GM23338 (cell line): Measurements from ENCODE around the gene CFL2. TPM values are rescaled to one million over a fixed set of nuclear protein-coding genes. Genes with fewer than 3 reads are reported as not detected.

Experiments
- ATAC-seq: fragments of 200-7000 bp; cut with Tn5 transposase; 3 replicates; pipeline ENCODE4 v1.9.1; 2020
- DNase-seq: peaks from one replicate; pipeline ENCODE4 v3.0.0-alpha.2; 2015; ENCODE audit warnings: low spot score
- H2AFZ ChIP-seq: fragments of 200-600 bp; sonication (generic); 2 replicates; pipeline ENCODE4 v1.8.0; 2016; ENCODE audit warnings: antibody characterized with exemption, mild to moderate bottlenecking, moderate library complexity
- H3F3A ChIP-seq: fragments of 200-600 bp; sonication (generic); replicated peaks from 2 replicates; pipeline ENCODE4 v1.8.0; 2017; ENCODE audit warnings: antibody characterized with exemption, mixed run types, low read depth
- H3K27ac ChIP-seq: fragments of 200-600 bp; sonication (generic); 2 replicates; pipeline ENCODE4 v1.6.1; 2016; ENCODE audit warnings: low read depth
- H3K27me3 ChIP-seq: fragments of 200-600 bp; sonication (generic); 2 replicates; pipeline ENCODE4 v1.8.0; 2016; ENCODE audit warnings: mild to moderate bottlenecking, mixed run types, moderate library complexity; ENCODE audit not compliant: insufficient read depth
- H3K36me3 ChIP-seq: fragments of 200-600 bp; sonication (generic); 2 replicates; pipeline ENCODE4 v1.8.0; 2016; ENCODE audit warnings: mild to moderate bottlenecking; ENCODE audit not compliant: insufficient read depth
- H3K4me1 ChIP-seq: fragments of 200-600 bp; sonication (generic); 2 replicates; pipeline ENCODE4 v1.8.0; 2016; ENCODE audit warnings: mild to moderate bottlenecking, moderate library complexity; ENCODE audit not compliant: insufficient read depth
- H3K4me2 ChIP-seq: fragments of 200-600 bp; sonication (generic); 2 replicates; pipeline ENCODE4 v1.7.1; 2017; ENCODE audit warnings: mixed run types
- H3K4me3 ChIP-seq: fragments of 200-600 bp; sonication (generic); 2 replicates; pipeline ENCODE4 v1.6.1; 2016; ENCODE audit warnings: mixed run types
- H3K79me2 ChIP-seq: fragments of 200-600 bp; sonication (generic); replicated peaks from 2 replicates; pipeline ENCODE4 v1.8.0; 2017; ENCODE audit warnings: mild to moderate bottlenecking; ENCODE audit not compliant: insufficient read depth
- H3K9me2 ChIP-seq: fragments of 200-600 bp; sonication (generic); 2 replicates; pipeline ENCODE4 v1.8.0; 2017; ENCODE audit not compliant: insufficient read depth
- H4K20me1 ChIP-seq: fragments of 200-600 bp; sonication (generic); replicated peaks from 2 replicates; pipeline ENCODE4 v1.8.0; 2017; ENCODE audit warnings: mild to moderate bottlenecking; ENCODE audit not compliant: insufficient read depth
- H3K27ac Mint-ChIP-seq: 2 replicates; pipeline ENCODE4 v1.8.0; 2020; ENCODE audit warnings: inconsistent platforms, mild to moderate bottlenecking, moderate library complexity, mixed read lengths
- H3K27me3 Mint-ChIP-seq: 3 replicates; pipeline ENCODE4 v1.8.0; 2022; ENCODE audit warnings: low read depth, mild to moderate bottlenecking, moderate library complexity, mixed read lengths, inconsistent platforms; ENCODE audit not compliant: insufficient read depth, poor library complexity
- H3K36me3 Mint-ChIP-seq: 3 replicates; pipeline ENCODE4 v1.8.0; 2021; ENCODE audit warnings: low read depth, mild to moderate bottlenecking, inconsistent platforms, moderate library complexity, mixed read lengths
- H3K4me1 Mint-ChIP-seq: 3 replicates; pipeline ENCODE4 v1.8.0; 2020; ENCODE audit warnings: mild to moderate bottlenecking, inconsistent platforms, mixed read lengths
- H3K4me3 Mint-ChIP-seq: 3 replicates; pipeline ENCODE4 v1.8.0; 2021; ENCODE audit warnings: moderate library complexity, mild to moderate bottlenecking, inconsistent platforms, mixed read lengths
- H3K9me3 Mint-ChIP-seq: 3 replicates; pipeline ENCODE4 v1.8.0; 2020; ENCODE audit warnings: moderate library complexity, mild to moderate bottlenecking, inconsistent platforms, mixed read lengths
- CREB1 ChIP-seq: fragments of 250-450 bp; sonication (Bioruptor Pico); IDR thresholded peaks from 2 replicates; pipeline ENCODE4 v1.5.0; 2020; ENCODE audit warnings: low read depth, mild to moderate bottlenecking, moderate library complexity
- EZH2 ChIP-seq: fragments of 200-600 bp; sonication (generic); IDR thresholded peaks from one replicate; pipeline ENCODE4 v1.8.0; 2017; ENCODE audit warnings: antibody characterized with exemption, mild to moderate bottlenecking, low read depth; ENCODE audit not compliant: unreplicated experiment
- EZH2phosphoT487 ChIP-seq: fragments of 200-600 bp; sonication (generic); IDR thresholded peaks from one replicate; pipeline ENCODE4 v1.8.1; 2018; ENCODE audit warnings: antibody characterized with exemption; ENCODE audit not compliant: unreplicated experiment
- JUNB ChIP-seq: IDR thresholded peaks from one replicate; pipeline ENCODE4 v1.6.1; 2016; ENCODE audit warnings: antibody characterized with exemption; ENCODE audit not compliant: unreplicated experiment
- NANOG ChIP-seq: IDR thresholded peaks from 2 replicates; pipeline ENCODE4 v1.6.1; 2016; ENCODE audit warnings: antibody characterized with exemption, borderline replicate concordance
- STAT1 ChIP-seq: IDR thresholded peaks from one replicate; pipeline ENCODE4 v1.6.1; 2016; ENCODE audit warnings: antibody characterized with exemption; ENCODE audit not compliant: unreplicated experiment
- ZNF114 ChIP-seq: fragments of 250-450 bp; sonication (Bioruptor Pico); IDR thresholded peaks from 2 replicates; pipeline ENCODE4 v1.5.0; 2020; ENCODE audit warnings: mild to moderate bottlenecking, moderate library complexity
- polyA plus RNA-seq: library from polyadenylated mRNA; unstranded; fragments of >200 nt; fragmentation: Nextera tagmentation; extraction: Ambion mirVana; gene quantifications from 2 replicates; pipeline ENCODE4 v1.2.1, GENCODE V29; 2016
- total RNA-seq: library from RNA; depleted of rRNA; stranded (reverse); fragments of >200 nt; shearing (Covaris generic); gene quantifications from 2 replicates; pipeline ENCODE4 v1.2.3, GENCODE V29; 2014
- TF ChIP-seq, protein P1 (sequence below): fragments of 250-450 bp; sonication (Bioruptor Pico); IDR thresholded peaks from 2 replicates; pipeline ENCODE4 v1.5.0; 2020; ENCODE audit warnings: mild to moderate bottlenecking, moderate library complexity
- TF ChIP-seq, protein P2 (sequence below), 2 experiments: fragments of 200-600 bp in 1 of 2; sonication (generic) in 1 of 2; conservative IDR thresholded peaks; 2 replicates each; pipeline versions ENCODE4 v1.5.1 to v1.6.1; 2016 to 2017; ENCODE audit warnings: antibody characterized with exemption in 2 of 2, low read depth in 2 of 2, mild to moderate bottlenecking in 2 of 2, moderate library complexity in 1 of 2

CFL2 gene
- total and polyA plus RNA-seq, 2 experiments from 2014 or later: 10.9 to 14.8 TPM

DNA sequence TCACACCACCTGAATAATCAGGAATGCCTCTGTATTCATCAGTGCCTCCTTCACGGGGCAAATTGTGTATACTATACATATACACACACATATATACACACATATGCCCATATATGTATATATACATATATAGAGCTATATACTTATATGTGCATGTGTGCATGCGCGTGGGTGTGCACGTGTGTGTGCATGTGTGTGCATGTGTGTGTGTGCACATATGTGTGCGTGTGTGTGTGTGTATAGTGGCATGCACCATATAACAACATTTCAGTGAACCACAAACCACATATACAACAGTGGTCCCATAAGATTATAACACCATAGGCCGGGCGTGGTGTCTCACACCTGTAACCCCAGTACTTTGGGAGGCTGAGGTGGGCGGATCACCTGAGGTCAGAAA is 35.7 kb downstream of the CFL2 start (continued):
- TF ChIP-seq, protein P1, sequence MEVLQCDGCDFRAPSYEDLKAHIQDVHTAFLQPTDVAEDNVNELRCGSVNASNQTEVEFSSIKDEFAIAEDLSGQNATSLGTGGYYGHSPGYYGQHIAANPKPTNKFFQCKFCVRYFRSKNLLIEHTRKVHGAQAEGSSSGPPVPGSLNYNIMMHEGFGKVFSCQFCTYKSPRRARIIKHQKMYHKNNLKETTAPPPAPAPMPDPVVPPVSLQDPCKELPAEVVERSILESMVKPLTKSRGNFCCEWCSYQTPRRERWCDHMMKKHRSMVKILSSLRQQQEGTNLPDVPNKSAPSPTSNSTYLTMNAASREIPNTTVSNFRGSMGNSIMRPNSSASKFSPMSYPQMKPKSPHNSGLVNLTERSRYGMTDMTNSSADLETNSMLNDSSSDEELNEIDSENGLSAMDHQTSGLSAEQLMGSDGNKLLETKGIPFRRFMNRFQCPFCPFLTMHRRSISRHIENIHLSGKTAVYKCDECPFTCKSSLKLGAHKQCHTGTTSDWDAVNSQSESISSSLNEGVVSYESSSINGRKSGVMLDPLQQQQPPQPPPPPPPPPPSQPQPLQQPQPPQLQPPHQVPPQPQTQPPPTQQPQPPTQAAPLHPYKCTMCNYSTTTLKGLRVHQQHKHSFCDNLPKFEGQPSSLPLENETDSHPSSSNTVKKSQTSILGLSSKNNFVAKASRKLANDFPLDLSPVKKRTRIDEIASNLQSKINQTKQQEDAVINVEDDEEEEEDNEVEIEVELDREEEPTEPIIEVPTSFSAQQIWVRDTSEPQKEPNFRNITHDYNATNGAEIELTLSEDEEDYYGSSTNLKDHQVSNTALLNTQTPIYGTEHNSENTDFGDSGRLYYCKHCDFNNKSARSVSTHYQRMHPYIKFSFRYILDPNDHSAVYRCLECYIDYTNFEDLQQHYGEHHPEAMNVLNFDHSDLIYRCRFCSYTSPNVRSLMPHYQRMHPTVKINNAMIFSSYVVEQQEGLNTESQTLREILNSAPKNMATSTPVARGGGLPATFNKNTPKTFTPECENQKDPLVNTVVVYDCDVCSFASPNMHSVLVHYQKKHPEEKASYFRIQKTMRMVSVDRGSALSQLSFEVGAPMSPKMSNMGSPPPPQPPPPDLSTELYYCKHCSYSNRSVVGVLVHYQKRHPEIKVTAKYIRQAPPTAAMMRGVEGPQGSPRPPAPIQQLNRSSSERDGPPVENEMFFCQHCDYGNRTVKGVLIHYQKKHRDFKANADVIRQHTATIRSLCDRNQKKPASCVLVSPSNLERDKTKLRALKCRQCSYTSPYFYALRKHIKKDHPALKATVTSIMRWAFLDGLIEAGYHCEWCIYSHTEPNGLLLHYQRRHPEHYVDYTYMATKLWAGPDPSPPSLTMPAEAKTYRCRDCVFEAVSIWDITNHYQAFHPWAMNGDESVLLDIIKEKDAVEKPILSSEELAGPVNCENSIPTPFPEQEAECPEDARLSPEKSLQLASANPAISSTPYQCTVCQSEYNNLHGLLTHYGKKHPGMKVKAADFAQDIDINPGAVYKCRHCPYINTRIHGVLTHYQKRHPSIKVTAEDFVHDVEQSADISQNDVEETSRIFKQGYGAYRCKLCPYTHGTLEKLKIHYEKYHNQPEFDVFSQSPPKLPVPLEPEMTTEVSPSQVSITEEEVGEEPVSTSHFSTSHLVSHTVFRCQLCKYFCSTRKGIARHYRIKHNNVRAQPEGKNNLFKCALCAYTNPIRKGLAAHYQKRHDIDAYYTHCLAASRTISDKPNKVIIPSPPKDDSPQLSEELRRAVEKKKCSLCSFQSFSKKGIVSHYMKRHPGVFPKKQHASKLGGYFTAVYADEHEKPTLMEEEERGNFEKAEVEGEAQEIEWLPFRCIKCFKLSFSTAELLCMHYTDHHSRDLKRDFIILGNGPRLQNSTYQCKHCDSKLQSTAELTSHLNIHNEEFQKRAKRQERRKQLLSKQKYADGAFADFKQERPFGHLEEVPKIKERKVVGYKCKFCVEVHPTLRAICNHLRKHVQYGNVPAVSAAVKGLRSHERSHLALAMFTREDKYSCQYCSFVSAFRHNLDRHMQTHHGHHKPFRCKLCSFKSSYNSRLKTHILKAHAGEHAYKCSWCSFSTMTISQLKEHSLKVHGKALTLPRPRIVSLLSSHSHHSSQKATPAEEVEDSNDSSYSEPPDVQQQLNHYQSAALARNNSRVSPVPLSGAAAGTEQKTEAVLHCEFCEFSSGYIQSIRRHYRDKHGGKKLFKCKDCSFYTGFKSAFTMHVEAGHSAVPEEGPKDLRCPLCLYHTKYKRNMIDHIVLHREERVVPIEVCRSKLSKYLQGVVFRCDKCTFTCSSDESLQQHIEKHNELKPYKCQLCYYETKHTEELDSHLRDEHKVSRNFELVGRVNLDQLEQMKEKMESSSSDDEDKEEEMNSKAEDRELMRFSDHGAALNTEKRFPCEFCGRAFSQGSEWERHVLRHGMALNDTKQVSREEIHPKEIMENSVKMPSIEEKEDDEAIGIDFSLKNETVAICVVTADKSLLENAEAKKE: no peak
- TF ChIP-seq STAT1 (no peak), ZNF114 (CRISPR knock-in tag) (no peak), CREB1 (CRISPR knock-in tag) (no peak), JUNB (no peak), EZH2phosphoT487 (no peak), EZH2 (no peak), NANOG (no peak)
- TF ChIP-seq, protein P2, sequence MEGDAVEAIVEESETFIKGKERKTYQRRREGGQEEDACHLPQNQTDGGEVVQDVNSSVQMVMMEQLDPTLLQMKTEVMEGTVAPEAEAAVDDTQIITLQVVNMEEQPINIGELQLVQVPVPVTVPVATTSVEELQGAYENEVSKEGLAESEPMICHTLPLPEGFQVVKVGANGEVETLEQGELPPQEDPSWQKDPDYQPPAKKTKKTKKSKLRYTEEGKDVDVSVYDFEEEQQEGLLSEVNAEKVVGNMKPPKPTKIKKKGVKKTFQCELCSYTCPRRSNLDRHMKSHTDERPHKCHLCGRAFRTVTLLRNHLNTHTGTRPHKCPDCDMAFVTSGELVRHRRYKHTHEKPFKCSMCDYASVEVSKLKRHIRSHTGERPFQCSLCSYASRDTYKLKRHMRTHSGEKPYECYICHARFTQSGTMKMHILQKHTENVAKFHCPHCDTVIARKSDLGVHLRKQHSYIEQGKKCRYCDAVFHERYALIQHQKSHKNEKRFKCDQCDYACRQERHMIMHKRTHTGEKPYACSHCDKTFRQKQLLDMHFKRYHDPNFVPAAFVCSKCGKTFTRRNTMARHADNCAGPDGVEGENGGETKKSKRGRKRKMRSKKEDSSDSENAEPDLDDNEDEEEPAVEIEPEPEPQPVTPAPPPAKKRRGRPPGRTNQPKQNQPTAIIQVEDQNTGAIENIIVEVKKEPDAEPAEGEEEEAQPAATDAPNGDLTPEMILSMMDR (conservative IDR thresholded peaks at IDR 0.05; ENCODE audit: low read depth in 2 of 2): no peak

DNA sequence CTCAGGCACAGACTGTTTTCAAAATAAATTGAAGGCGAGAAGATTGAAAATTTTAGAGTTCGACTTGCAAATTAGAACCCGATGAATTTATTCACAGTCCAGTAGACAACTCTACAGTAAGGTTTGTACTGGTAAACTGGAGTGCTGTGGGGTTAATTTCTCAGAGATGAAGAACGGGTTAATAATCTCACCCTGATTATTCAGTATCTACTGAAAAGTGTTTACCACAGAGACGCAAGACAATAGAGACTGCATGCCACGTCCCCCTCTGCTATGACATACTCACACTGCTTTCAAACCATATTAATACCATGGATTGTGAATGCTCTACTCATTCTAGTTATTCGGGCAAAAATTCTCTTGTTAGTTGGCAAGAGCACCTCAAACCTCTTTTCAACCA is 36.1 kb downstream of the CFL2 start:
- Histone ChIP-seq H2AFZ (no peak overlapping the region), H3F3A (no peaks in the 10 kb centered on the region; the same call in 1 of the 2 replicates), H3K36me3 (no peaks in the 10 kb centered on the region), H3K79me2 (no peaks in the 10 kb centered on the region), H3K27me3 (no peaks in the 10 kb centered on the region), H3K4me2 (no peak overlapping the region), H3K9me2 (no peaks in the 10 kb centered on the region), H3K4me1 (peaks cover 10% of the 10 kb centered on the region), H4K20me1 (no peaks in the 10 kb centered on the region), H3K27ac (no peak overlapping the region), H3K4me3 (no peak overlapping the region)
- Mint-ChIP-seq H3K9me3 (no peaks in the 10 kb centered on the region), H3K27me3 (peaks cover 2% of the 10 kb centered on the region), H3K4me3 (no peak overlapping the region), H3K4me1 (peaks cover 13% of the 10 kb centered on the region; the same call in 2 of the 3 replicates), H3K27ac (no peak overlapping the region; the same call in 1 of the 2 replicates), H3K36me3 (no peaks in the 10 kb centered on the region)
- ATAC-seq (no peak), DNase-seq (no peak)
- no peak for TF ChIP-seq JUNB
- TF ChIP-seq CREB1 (CRISPR knock-in tag): no peak
- TF ChIP-seq, protein P1: no peak
